GM18870 (cell line): Measurements from ENCODE around the gene EEF1A2.
"Not testable (repeated sequence)": the region's sequence is repeated elsewhere in the genome, so short reads cannot be mapped to it uniquely, and the experiment has no call there.

ENCODE experiments used
- ATAC-seq: cut with Tn5 transposase; IDR thresholded peaks from one replicate; pipeline ENCODE4 v1.9.1; 2021; ENCODE audit warnings: moderate library complexity; ENCODE audit not compliant: unreplicated experiment

EEF1A2 gene

DNA sequence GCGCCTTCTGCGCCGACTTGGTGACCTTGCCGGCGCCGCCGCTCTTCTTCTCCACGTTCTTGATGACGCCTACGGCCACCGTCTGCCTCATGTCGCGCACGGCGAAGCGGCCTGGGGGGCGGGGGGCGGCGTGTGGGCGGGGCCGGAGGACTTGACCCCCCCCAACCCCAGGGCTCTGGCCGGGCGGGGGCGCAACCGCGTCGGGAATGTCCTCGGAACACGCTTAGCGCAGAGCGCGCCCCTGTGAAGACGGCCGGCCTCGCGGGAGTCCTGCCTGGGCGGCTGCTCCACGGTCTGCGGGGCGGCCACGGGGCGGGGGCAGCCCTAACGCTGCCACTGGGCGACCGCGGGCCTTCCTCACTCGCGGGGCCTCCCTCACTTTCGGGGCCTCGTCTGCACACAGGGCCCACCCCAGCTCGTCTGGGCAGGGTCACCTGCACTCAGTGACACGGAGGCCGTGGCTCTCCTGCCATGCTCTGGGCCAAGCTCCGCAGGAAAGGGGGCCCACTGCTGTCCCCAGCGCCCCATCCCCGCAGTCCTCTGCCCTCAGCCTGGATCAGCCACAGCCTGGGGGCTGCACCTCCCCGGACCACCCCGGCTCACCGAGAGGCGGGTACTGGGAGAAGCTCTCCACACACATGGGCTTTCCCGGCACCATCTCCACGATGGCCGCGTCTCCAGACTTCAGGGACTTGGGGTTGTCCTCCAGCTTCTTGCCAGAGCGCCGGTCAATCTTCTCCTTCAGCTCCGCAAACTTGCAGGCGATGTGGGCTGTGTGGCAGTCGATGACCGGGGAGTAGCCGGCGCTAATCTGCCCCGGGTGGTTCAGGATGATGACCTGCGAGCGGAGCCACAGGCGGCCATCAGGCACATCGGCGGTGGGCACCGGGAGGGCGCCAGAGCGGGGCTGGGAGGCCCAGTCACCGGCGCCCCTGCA lies 10.3 kb downstream of the EEF1A2 start:
- no peak for ATAC-seq

DNA sequence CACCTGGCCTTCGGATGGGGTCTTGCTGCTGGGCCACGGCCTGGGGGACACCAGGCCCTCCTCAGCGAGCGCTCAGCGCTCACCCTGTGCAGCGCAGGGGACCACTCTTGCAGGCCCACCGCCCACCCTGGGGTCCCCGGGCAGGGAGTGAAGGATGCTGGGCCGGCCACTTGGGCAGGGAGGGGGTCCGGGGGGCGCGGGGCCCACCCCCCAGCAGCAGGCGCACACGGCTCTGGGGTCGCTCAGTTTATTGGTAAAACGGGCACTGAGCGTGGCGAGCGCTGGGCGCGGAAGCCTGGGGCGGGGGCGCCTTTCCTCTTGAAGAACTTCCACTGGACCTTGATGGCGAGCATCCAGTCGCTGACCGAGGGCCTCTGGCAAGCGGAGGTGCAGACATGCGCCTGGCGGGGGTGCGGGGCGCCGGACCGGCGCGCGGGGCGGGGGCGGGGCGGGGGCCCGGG lies 11.1 kb downstream of the EEF1A2 start:
- ATAC-seq: no peak

DNA sequence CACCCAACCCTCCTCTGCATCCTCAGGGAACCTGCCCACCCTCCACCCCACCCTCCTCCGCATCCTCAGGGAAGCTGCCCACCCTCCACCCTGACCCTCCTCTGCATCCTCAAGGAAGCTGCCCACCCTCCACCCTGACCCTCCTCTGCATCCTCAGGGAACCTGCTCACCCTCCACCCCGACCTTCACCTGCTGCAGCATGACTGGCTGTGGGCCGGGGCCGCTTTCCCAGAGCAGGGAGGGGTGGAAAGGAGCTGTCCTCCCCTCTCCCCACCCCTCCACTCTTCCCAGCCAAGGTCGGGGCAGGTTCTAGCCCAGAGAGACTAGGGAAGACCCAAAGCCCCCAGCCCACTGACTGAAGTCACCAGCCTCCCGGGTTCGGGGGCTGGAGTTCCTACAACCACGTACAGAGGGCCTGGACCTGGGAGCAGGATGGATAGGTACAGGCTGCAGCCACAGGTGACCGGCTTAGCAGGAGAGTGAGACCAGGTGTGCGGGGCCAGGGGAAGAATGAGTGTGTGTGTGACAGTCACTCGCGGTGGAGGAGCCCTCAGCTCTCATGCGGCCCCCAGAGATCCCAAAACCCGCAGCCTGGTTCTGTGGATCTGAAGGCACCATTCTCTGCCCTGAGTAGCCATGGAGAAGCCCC lies 11.6 kb downstream of the EEF1A2 start:
- no peak for ATAC-seq

DNA sequence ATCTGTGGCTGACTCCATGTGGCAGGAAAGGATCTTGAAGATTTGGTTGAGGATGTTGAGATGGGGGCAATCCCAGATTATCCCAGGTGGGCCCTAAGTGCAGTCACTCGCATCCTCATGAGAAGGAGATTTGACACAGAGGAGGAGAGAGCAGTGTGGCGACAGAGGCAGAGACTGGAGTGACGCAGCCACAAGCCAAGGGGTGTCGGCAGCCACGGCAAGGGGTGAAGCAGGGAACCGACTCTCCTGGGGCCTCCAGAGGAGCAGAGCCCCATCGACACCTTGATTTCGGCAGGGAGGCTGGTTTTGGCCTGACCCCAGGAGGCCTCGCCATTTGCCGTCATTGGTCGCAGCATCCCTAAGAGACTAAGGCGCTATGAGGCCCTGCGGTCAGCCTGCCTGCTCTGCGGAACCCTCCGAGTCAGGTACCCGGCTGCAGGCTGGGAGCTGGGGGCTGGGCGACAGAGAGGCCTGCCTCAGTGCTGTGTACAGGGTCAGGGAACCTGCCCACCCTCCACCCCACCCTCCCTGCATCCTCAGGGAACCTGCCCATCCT lies 12.5 kb downstream of the EEF1A2 start:
- no peak for ATAC-seq

DNA sequence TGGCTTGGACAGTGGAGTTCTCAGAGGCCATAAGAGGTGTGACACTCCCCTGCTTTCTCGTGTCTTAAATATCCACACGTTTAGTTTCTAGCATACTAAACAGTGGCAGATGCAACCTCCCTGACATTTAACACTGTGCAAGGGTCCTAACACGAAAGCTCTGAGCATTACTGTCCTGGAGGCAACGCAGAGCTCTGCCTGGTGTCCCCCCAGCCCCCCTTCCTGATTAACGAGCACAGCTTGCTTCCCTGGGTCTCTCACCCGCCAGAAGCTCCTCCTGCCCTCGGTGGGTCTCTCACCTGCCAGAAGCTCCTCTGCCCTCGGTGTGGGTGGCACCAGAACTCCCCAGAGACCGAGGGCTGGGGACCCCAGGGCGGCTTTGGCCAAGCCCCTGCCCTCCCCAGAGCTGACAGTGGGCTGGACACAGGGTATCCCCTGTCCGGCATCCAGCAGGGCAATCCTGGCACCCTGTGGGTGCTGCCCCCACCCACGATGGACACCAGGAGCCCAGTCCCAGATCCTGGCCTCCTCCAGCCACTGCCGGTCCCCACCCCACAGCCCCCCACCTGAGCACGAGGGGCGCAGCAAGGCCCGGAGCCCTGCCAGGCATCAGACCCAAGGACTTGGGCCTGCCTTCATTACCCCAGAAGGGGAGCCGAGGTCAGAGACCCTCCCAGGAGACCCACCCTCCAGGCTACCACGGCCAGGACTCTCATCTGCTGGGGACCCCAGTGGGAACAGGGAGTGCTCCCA lies 14.1 kb downstream of the EEF1A2 start:
- no peak for ATAC-seq

DNA sequence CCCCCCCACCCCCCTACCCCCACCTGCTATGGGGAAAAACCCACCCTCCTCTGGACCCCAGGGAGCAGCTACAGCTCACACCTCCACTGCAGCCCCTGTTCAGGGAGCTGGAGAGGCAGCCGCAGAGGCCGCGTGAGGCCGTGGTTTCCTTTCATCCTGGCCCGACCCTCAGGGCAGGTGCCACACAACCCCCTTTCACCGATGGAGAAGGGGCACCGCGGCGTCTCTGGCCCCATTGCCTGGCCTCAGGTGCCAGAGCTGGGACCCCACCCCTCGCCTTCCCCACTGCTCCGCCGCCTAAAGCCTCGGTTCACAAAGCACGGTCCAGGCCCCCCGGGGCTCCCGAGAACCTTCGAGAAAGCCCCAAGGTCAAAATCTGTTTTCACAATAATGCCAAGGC lies 14.6 kb downstream of the EEF1A2 start:
- no peak for ATAC-seq

DNA sequence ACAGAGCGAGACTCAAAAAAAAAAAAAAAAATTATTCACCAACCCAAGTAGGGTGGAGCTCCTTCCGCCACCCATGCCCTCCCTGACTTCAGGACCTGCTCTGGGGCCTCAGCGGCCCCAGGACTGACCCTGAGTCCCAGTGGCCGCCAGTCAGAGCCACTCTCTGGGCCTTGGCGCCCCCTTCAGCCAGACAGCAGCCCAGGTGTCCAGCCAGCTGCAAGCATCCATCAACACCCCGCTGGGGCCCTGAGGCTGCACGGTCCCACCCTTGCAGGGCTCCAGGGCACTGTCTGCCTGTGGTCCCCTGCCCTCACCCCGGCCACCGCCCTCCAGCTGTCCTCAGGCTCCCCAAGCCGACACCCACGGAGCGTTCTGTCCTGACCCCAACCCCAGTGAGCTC lies 15.0 kb downstream of the EEF1A2 start:
- ATAC-seq: no peak

DNA sequence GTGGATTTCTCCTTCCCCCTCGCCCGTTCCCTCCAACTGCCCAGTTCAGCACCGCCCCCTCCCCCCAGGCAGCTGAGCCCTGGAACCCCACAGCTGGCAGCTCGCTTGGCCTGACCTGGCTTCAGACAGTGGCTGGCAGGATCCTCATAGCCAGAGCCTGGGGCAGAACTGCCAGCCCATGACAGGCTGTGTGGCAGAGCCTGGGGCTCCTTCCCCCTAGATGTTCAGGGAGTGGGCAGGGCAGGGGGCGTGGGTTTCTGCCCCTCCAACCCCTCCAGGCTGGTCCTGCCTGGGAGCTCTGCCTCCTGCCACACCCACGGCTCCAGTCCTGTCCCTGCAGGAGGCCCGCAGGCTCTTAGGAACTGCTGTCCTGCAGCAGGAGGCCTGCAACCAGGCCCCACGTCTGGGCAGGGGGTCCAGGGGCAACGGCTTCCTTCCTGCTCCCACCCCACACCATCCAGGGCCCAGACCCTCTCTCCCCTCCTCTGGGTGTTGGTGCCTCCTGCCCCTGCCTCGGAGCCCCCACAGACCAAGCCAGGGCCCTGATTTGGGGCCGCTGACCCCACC lies 16.8 kb downstream of the EEF1A2 start:
- no peak for ATAC-seq

DNA sequence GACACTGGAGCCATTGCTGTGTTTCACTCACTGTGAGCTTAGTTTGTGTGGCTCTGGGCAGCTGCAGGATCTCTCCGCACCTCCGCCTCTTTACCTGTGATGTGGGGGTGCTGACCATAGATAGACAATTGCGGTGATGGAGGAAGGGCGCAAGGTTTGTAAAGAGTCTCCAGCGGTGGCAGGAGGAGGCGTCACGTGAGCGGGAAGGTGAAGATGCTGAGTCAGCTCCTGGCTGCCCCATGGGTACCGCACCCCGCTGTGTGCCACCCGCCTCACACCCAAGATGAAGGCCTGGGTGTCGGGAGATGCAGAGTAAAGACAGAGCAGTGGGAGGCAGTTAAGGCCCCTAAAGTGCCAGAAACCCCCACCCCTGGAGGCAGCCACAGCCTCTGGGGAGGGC lies 17.4 kb downstream of the EEF1A2 start:
- no peak for ATAC-seq

DNA sequence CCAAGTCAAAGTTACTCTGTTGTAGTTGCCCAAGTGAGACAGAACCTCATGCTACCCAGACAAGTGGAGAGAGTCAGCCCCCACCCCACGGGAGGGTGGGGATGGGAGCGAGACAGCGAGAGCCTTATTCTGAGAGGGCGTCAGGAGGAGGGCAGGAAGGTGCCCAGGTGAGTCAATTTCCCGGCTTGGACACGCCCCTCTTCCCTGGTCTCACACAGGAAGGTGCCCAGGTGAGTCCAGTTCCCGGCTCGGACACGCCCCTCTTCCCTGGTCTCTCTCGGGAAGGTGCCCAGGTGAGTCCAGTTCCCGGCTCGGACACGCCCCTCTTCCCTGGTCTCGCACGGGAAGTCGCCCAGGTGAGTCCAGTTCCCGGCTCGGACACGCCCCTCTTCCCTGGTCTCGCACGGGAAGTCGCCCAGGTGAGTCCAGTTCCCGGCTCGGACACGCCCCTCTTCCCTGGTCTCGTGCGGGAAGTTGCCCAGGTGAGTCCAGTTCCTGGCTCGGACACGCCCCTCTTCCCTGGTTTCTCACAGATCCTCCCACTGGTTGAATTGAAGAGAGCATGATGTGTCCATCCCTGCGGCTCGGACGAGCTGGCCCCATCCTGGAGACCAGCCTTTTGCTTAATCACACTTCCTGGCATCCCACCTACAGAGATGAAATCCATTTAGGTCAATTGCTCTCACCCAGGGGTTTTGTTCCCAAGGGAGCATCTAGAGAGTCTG lies 19.0 kb downstream of the EEF1A2 start:
- ATAC-seq: not testable (repeated sequence)

DNA sequence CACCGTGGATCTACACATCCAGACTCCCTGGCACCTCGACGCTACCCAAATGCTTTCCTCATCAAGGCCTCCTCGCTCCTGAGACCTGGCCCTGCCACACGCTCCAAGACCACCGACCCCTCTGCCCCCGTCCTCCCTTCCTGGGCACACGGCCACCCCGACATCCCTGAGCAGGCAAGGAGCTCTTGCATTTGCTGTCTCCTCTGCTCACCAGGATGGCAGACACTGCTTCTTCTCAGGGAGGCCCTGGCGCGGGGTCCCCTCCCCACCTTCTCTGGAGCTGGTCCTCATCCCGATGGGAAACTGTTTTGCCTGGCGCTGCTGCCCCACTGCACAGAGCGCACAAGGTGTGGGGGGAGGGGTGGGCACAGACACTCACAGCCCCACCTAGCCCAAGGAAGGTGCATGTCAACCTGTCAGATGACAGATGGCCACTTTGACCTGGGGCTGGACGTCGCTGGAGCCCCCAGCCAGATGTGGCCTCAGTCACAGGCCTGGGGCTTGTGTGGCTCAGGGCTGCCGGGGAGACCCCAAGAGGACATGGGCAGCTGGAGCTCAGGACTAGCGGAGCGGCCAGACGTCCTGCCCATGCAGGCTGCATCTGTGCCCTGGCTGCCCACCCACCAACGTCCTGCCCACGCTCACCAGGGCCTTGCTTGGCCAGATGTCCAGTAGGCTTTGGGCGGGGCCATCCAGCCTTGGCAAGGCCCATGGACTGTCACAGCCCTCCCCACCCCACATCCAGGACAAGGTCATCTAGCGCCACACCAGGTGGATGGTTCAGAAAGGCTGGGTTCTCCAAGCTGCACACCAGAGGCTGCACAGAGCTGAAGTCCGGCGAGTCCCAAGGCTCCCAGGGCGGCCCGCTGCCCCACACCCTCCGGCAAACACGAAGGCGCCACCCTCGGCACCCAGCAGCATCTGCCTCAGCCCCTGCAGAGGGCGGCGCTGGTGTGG lies 20.3 kb downstream of the EEF1A2 start:
- no peak for ATAC-seq

DNA sequence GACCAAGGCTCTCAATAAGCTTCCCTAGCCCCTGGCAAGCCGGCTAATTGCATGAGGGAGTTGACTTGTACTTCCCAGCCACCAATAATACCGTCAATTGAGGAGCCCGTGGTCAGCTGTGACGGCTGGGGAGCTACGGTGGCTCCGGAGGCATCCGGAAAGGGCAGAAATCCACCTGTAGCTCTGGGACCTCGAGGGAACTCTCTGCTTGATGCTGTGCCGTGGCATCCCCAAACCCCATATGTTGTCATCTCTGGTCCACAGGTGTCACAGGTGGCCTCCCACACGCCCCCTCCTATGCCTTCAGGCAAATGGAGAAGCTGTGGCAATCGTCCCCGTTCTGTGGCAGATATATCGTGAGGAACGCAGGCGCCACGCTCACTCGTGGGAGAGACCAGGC lies 20.9 kb downstream of the EEF1A2 start:
- no peak for ATAC-seq

DNA sequence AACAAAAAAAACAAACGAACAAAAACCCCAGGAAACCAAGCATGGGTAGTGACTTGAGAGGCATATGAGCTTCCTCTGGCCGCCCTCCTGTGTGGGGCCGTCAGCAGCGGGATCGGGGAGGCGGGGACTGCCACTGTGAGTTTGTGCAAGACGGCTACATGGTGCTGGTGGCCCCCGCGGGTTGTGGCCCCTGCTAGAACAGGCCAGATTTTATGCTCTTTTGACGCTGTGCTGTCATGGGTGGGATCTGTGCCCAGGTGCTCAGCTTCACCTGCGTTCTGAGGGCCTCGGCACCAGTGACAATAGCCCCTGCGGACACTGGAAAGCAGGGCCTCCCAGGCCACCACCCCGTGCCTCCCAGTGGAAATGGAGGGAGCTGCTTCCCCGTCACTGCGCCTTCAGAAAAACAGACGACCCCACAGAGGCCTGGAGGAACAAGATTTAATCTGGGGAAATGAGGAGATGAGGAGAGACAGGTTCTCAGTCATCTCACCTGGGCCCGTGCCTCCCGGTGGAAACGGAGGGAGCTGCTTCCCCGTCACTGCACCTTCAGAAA lies 21.7 kb downstream of the EEF1A2 start:
- ATAC-seq: no peak

DNA sequence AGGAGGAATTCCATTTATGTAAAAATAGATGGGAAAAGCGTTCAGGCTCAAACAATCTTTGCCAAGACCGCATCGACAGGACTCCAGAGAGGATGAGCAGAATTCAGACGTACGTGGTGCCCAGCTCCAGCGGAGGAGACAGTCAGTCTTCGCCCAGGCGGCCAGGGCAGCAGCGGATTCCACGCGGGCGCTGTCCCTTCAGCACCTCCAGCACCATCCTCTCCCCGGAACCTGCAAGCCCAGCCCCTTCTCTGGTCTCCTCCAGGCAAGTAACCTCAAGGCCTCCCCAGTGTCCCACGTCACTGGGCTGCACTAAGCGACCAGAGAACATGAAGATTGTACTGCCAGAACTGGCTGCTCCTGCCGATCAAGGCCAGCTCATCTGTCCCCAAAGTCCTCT lies 23.7 kb downstream of the EEF1A2 start:
- no peak for ATAC-seq

DNA sequence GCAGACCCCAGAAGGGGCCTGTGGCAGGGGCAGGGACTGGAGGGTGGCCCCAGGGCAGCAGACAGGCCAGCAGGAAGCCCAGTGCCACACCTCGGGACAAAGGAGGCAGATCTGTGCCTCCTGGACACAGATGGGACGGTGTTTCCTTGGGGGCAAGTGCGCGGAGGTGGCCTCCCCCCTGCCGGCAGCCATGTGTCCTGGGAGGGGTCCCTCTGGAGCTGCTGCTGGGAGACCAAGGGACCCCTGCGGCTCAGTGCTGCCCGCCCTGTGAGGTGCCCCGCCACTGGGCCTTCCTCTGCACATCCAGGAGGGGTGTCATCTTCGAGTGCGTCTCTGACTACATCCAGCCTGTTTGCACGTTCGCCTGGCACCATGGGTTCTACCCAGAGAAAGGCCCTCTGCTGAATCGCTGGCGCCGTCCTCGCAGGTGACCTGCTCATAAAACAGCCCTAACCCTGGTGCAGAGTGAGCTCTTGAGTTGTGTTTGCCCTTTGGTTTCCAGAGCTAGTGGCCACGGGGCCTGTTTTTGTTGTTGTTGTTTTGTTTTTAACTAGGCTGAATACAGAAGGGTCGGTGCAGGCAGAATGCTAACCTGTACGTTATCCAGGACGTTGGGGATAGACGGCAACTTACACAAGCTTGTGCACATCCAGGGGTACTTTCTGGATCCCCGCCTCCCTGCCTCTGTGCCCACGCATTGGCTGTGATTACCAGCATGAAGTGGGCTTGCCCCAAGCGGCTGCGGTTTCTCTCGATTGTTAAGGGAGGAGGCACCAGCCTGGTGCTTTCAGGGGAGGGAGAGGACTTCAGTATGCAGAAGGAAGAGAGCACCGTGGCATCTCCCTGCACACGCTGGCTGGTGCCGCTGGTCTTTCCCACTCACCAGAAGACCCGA lies 25.1 kb downstream of the EEF1A2 start:
- no peak for ATAC-seq

DNA sequence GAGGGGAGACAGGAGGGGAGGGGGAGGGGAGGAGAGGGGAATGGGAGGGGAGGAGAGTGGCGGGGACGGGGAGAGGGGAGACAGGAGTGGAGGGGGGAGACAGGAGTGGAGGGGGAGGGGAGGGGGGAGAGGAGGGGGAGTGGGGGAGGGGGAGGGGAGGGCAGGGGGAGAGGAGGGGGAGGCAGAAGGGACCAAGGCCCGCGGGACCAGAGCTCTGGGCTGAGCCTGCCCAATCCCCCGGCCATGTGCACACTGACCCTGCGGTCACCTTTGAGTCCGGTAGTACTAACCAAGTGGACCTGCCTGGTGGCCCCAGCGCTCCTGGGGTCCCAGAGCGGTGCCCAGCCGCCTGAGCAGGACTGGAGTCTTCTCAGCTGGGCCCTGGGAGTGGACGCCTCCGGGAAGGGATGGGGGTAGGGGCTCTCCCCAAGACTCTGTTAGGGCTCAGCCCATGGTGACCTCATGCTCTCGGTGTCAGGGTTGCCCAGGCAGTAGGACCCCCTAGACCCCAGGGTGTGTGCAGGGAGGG lies 26.0 kb downstream of the EEF1A2 start:
- ATAC-seq: no peak

DNA sequence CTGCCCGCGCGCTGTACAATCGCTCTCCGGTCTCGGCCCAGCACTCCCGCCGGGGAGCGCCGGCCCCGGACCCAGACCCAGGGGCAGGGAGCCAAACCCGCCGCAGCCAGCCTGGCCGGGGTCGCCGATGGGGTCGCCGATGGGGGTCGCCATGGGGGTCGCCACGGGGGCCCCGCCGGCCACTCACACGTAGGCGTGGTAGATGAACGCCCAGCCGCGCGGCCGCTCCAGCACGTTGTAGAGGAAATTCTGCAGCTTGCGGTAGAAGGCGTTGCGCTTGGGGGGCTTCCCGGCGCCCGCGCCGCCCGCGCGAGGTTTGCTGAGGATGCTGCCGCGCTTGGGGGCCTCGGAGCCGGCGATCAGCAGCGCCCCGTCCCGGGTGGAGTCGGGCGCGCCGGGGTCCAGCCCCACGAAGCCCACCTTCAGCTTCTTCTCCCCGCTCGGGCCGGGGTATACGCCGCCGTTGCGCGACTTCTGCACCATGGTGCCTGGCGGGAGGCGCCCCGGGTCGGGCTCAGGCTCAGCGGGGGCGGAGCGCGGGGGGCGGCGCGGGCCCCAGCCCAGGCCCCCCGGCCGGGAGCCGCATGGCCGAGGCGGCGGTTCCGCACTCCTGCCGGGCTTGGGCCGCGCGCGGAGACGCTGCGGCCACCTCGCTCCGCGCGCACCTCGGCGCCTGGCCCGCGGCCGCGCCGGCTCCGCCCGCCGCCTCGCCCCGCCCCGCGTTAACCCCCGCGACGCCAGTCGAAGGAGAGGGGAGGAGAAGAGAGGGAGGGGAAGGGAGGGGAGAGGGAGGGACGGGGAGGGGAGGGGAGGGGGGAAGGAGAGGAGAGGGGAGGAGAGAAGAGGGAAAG lies 26.7 kb downstream of the EEF1A2 start, which contains the start of gene KCNQ2:
TSS of gene KCNQ2 (minus strand) at position 675 of the 851 bp plus-strand sequence. CDS start at position 483, 192 bp downstream.
- no peak for ATAC-seq
